A673 (cell line): Measurements from ENCODE around the gene PSMG4. TPM values are rescaled to one million over a fixed set of nuclear protein-coding genes. Genes with fewer than 3 reads are reported as not detected.
A peak's percentile ranks its signal among the peaks of the same experiment; 100 is the strongest.

ENCODE experiments used
- BruUV-seq: library from RNA; stranded (reverse); fragments of 400-500 nt; replicated peaks from 2 replicates; lab custom pipeline; 2021; lab: Mats Ljungman, UMichigan
- CTCF ChIA-PET: fragments of 300-600 bp; sonication (Branson Sonifier 250); formaldehyde crosslinking; loops from one replicate; lab custom pipeline; 2022; ENCODE audit warnings: antibody characterized with exemption; lab: Charles Lee
- POLR2A ChIA-PET: fragments of 300-600 bp; sonication (Branson Sonifier 250); formaldehyde crosslinking; loops from one replicate; lab custom pipeline; 2022; ENCODE audit warnings: antibody characterized with exemption; ENCODE audit not compliant: low non-redundant PET; lab: Charles Lee
- DNase-seq: peaks from one replicate; pipeline ENCODE4 v3.0.0-alpha.2; 2015; ENCODE audit warnings: low spot score
- H3K27ac ChIP-seq: fragments of 200-600 bp; sonication (generic); 2 replicates; pipeline ENCODE4 v1.5.1; 2016; ENCODE audit warnings: mixed run types, low read depth, mild to moderate bottlenecking, mixed read lengths, antibody characterized with exemption, low read length; ENCODE audit not compliant: poor library complexity, severe bottlenecking
- H3K27me3 ChIP-seq: fragments of 200-600 bp; sonication (generic); replicated peaks from 2 replicates; pipeline ENCODE4 v1.6.1; 2017; ENCODE audit warnings: mixed run types, low read depth, mild to moderate bottlenecking, mixed read lengths, antibody characterized with exemption, low read length; ENCODE audit not compliant: insufficient read depth, poor library complexity
- H3K36me3 ChIP-seq: fragments of 200-600 bp; sonication (generic); 2 replicates; pipeline ENCODE4 v1.6.1; 2016; ENCODE audit warnings: mixed run types, mild to moderate bottlenecking, mixed read lengths, antibody characterized with exemption, low read length; ENCODE audit not compliant: insufficient read depth, poor library complexity, severe bottlenecking
- H3K4me1 ChIP-seq: fragments of 200-600 bp; sonication (generic); 2 replicates; pipeline ENCODE4 v1.6.1; 2017; ENCODE audit warnings: mixed run types, mild to moderate bottlenecking, mixed read lengths, antibody characterized with exemption, low read length; ENCODE audit not compliant: insufficient read depth, poor library complexity, severe bottlenecking
- H3K4me3 ChIP-seq: fragments of 200-600 bp; sonication (generic); 2 replicates; pipeline ENCODE4 v1.5.1; 2016; ENCODE audit warnings: low read depth, mixed run types, mild to moderate bottlenecking, mixed read lengths, low read length; ENCODE audit not compliant: poor library complexity, severe bottlenecking
- H3K9me3 ChIP-seq: fragments of 200-600 bp; sonication (generic); 2 replicates; pipeline ENCODE4 v1.6.1; 2016; ENCODE audit warnings: mixed run types, low read depth, mild to moderate bottlenecking, mixed read lengths, antibody characterized with exemption, low read length; ENCODE audit not compliant: poor library complexity, severe bottlenecking
- EZH2 ChIP-seq: fragments of 200-600 bp; sonication (generic); IDR thresholded peaks from 2 replicates; pipeline ENCODE4 v1.6.1; 2017; ENCODE audit warnings: borderline replicate concordance, low read depth, mild to moderate bottlenecking, mixed read lengths, antibody characterized with exemption, low read length; ENCODE audit not compliant: poor library complexity, severe bottlenecking
- intact Hi-C: fragments of 100-400 bp; cut with micrococcal nuclease; formaldehyde crosslinking; loops from one replicate; pipeline ENCODE4 v1.10.0; 2022; ENCODE audit not compliant: unreplicated experiment
- total RNA-seq: library from RNA; stranded (reverse); gene quantifications from 2 replicates; pipeline ENCODE4 v1.2.3, GENCODE V29; 2021
- TF ChIP-seq, protein P1 (sequence below): fragments of 300-800, 200-600 bp; sonication (generic); conservative IDR thresholded peaks from 2 replicates; pipeline ENCODE4 v1.5.1; 2017; ENCODE audit warnings: low read depth, mild to moderate bottlenecking, antibody characterized with exemption, low read length, moderate library complexity, mixed read lengths

The PSMG4 gene
- total RNA-seq, 1 experiment from 2014 or later: 34.4 TPM

DNA sequence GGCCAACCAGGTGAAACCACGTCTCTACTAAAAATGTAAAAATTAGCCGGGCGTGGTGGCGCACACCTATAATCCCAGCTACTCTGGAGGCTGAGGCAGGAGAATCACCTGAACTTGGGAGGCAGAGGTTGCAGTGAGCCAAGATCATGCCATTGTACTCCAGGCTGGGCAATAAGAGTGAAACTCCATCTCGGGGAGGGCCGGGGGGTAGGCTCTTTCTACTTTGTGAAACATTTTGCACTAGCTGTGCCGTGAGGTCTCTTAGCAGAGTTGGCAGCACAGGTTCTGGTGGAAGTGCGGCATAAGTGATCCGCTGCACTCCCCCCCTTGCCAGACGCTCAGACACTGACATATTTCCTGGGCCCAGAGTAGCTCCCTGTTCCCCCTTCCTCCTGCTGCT lies 24.5 kb downstream of the PSMG4 start:
- ChIA-PET CTCF (no interaction called here), POLR2A (no interaction called here)
- Histone ChIP-seq H3K4me3 (no peak overlapping the region), H3K27ac (no peak overlapping the region), H3K9me3 (no peaks in the 10 kb centered on the region), H3K4me1 (peaks cover 18% of the 10 kb centered on the region), H3K36me3 (no peaks in the 10 kb centered on the region), H3K27me3 (no peaks in the 10 kb centered on the region)
- TF ChIP-seq, protein P1, sequence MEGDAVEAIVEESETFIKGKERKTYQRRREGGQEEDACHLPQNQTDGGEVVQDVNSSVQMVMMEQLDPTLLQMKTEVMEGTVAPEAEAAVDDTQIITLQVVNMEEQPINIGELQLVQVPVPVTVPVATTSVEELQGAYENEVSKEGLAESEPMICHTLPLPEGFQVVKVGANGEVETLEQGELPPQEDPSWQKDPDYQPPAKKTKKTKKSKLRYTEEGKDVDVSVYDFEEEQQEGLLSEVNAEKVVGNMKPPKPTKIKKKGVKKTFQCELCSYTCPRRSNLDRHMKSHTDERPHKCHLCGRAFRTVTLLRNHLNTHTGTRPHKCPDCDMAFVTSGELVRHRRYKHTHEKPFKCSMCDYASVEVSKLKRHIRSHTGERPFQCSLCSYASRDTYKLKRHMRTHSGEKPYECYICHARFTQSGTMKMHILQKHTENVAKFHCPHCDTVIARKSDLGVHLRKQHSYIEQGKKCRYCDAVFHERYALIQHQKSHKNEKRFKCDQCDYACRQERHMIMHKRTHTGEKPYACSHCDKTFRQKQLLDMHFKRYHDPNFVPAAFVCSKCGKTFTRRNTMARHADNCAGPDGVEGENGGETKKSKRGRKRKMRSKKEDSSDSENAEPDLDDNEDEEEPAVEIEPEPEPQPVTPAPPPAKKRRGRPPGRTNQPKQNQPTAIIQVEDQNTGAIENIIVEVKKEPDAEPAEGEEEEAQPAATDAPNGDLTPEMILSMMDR: no peak
- TF ChIP-seq EZH2: no peak
- intact Hi-C loops: no loop called here
- BruUV-seq: no TSS peak
- no peak for DNase-seq

DNA sequence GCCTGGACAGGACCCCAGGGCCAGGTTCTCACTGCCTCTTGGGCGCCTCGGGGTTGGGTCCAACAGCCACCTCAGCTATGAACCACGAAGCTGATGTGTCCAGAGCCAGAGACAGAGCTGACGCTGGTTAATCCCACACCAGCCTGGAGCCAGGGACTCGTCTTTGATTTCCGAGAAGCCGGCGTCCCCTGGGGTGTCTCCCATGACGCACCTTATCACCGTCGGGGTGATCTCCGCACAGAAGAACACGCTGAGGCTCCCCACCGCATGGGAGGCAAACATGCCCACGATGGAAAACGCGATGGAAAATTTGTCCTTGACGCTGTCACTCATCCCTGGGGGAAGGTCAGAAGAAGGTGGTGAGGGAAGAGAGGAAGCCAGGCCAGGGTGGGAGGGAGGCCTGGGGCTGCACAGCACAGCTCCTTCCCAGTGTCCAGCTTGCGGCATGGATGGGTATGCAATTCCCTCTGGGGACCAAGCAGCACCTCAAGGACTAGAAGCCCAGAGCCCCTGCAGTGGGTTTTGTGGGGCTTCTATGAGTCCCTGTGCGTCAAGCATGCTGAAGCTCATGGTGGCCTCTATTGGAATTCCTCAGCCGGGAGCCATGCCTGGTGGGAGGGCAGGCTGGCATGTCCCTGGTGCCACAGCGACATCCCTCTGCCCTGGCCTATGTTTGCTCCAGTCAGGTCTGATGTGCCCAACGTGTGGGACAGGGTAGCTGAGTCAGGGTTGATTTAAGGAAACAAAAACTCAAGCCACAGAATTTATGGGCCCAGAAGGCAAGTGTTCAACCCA lies 25.1 kb downstream of the PSMG4 start:
- TF ChIP-seq EZH2: no peak
- TF ChIP-seq, protein P1: no peak
- intact Hi-C loops: no loop called here
- Histone ChIP-seq H3K4me3 (no peak overlapping the region), H3K9me3 (no peaks in the 10 kb centered on the region), H3K36me3 (no peaks in the 10 kb centered on the region), H3K27ac (no peak overlapping the region), H3K27me3 (no peaks in the 10 kb centered on the region), H3K4me1 (peaks cover 18% of the 10 kb centered on the region)
- CTCF ChIA-PET: no interaction called here
- POLR2A ChIA-PET: no interaction called here
- no peak for DNase-seq
- no TSS peak for BruUV-seq

GRCh38 chr6:3284436-3284876 lies 25.7 kb downstream of the PSMG4 start:
- H3K9me3 ChIP-seq: no peaks in the 10 kb centered on the region
- DNase-seq: peak; percentile 20
- TF ChIP-seq, protein P1: no peak
- no peak for TF ChIP-seq EZH2
- no peak overlapping the region for H3K4me3 ChIP-seq
- POLR2A ChIA-PET: no interaction called here
- H3K36me3 ChIP-seq: no peaks in the 10 kb centered on the region
- CTCF ChIA-PET: no interaction called here
- no peaks in the 10 kb centered on the region for H3K27me3 ChIP-seq
- H3K4me1 ChIP-seq: peaks cover 18% of the 10 kb centered on the region
- intact Hi-C loops: no loop called here
- no peak overlapping the region for H3K27ac ChIP-seq
- BruUV-seq: no TSS peak
